Measurements from ENCODE around the gene PTPRQ. TPM values are rescaled to one million over a fixed set of nuclear protein-coding genes. Genes with fewer than 3 reads are reported as not detected.
"Not testable (repeated sequence)": the region's sequence is repeated elsewhere in the genome, so short reads cannot be mapped to it uniquely, and the experiment has no call there.

PTPRQ gene
- total RNA-seq, 1 donor from 2014 or later = 0.25 TPM

DNA sequence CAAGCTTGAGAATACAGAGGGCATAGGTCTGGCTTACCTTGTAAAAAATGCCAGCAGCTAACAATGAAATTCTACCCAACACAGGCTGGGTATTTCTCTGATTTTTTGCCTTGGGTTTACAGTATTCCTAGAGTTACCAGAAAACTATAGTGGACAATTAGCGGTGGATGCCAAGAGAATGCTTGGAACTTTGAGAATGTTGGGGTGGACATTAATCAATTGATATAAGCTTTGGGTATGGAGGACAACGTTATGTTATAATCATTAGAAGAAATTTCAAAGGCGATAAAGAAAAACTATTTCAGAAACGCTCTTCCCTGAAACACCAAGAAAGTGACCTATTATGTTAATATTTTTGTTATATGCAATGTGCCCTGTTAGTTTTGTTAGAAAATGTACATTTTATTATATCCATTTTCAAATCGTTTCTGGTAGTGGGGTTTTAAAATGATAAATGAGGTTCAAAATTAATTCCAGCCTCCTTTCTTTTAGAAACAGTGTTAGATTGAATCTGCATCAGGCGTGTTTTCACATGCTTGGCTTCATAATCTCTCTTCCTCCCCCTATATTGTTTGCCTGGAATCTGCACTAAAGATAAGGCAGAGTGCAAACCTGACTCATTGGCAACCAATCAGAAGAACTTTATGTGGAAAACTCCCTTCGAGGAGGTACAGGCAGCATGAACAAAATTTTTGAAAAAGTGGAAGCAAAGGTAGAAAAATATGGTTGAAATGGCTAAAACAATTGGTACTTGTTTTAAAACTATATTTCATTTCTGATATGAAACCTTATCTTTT lies 1.4 kb upstream of the PTPRQ start:
- H3K4me3 ChIP-seq = no peak overlapping the region
- TF ChIP-seq POLR2AphosphoS5 (IDR thresholded peaks at IDR 0.05; ENCODE audit: insufficient read depth in 1 of 2, low read depth in 1 of 2) (no peak), POLR2A (IDR thresholded peaks at IDR 0.05) (no peak), CTCF (IDR thresholded peaks at IDR 0.05) (no peak)
- H3K27me3 ChIP-seq = no peaks in the 10 kb centered on the region
- H3K9me3 ChIP-seq = no peaks in the 10 kb centered on the region
- no peaks in the 10 kb centered on the region for H3K4me1 ChIP-seq
- H3K27ac ChIP-seq = no peak overlapping the region
- DNase-seq (ENCODE audit: extremely low spot score in 2 of 2) = no peak
- intact Hi-C loops (cut with DNase I) = no loop called here
- no peaks in the 10 kb centered on the region for H3K36me3 ChIP-seq

DNA sequence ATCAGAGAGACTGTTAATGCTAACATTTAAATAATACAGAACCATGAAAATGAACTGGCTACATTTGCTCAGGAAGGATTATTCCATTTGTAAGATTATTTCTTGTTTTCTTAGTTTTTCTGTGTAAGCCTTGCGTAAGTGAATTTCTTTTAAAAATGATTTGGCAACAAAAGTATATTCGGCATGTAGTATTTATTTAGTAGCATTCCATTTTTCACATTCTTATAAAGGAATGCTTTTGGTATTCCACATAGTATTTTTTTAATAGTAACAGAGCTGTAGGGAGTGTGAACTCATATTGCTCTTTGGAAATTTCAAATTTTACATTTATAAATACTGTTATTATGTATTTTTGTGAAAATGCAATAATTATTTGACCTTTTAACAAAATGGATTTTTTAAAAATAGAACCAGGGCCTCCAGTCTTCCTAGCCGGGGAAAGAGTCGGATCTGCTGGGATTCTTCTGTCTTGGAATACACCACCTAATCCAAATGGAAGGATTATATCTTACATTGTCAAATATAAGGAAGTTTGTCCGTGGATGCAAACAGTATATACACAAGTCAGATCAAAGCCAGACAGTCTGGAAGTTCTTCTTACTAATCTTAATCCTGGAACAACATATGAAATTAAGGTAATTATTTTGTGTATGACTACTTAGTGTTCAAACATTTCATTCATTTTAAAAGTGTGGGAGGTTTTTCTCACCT lies 1.2 kb downstream of the PTPRQ start:
- H3K27ac ChIP-seq = no peak overlapping the region
- intact Hi-C loops (cut with DNase I) = no loop called here
- DNase-seq (ENCODE audit: extremely low spot score in 2 of 2) = no peak
- no peaks in the 10 kb centered on the region for H3K9me3 ChIP-seq
- no peak overlapping the region for H3K4me3 ChIP-seq
- H3K4me1 ChIP-seq = no peaks in the 10 kb centered on the region
- H3K27me3 ChIP-seq = no peaks in the 10 kb centered on the region
- no peaks in the 10 kb centered on the region for H3K36me3 ChIP-seq
- TF ChIP-seq POLR2AphosphoS5 (IDR thresholded peaks at IDR 0.05; ENCODE audit: insufficient read depth in 1 of 2, low read depth in 1 of 2) = no peak
- no peak for TF ChIP-seq CTCF (IDR thresholded peaks at IDR 0.05)
- TF ChIP-seq POLR2A (IDR thresholded peaks at IDR 0.05) = no peak

DNA sequence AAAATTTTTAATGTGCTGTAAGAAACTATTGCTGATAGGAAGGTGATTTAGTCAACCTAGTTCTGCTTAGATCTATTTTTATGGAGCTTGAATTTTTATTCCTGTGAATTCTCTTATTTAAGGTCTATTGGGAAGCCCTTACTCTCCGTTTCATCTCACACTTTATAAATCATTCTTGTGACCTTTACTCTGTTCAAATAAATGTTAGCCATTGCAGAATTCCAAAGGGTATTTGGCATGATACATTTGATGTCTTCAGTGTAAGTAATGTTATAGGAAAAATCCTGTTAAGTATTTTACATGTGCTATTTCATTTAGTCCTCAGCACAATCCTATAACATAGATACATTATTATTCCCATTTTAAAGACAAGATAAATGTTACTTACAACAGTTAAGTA lies 12.5 kb downstream of the PTPRQ start:
- H3K27me3 ChIP-seq = no peaks in the 10 kb centered on the region
- no peaks in the 10 kb centered on the region for H3K36me3 ChIP-seq
- intact Hi-C loops (cut with DNase I) = no loop called here
- TF ChIP-seq CTCF (IDR thresholded peaks at IDR 0.05) (no peak), POLR2AphosphoS5 (IDR thresholded peaks at IDR 0.05; ENCODE audit: insufficient read depth in 1 of 2, low read depth in 1 of 2) (no peak), POLR2A (IDR thresholded peaks at IDR 0.05) (no peak)
- H3K9me3 ChIP-seq = no peaks in the 10 kb centered on the region
- H3K4me1 ChIP-seq = no peaks in the 10 kb centered on the region
- no peak for DNase-seq (ENCODE audit: extremely low spot score in 2 of 2)
- no peak overlapping the region for H3K4me3 ChIP-seq
- H3K27ac ChIP-seq = no peak overlapping the region

GRCh38 chr12:80460972-80461371 lies 16.9 kb downstream of the PTPRQ start:
- no peak for DNase-seq (ENCODE audit: extremely low spot score in 2 of 2)
- H3K4me1 ChIP-seq = no peaks in the 10 kb centered on the region

GRCh38 chr12:80461851-80462250 lies 17.8 kb downstream of the PTPRQ start:
- H3K4me1 ChIP-seq; DNase-seq (ENCODE audit: extremely low spot score in 2 of 2); H3K9me3 ChIP-seq; H3K4me3 ChIP-seq; H3K27me3 ChIP-seq; intact Hi-C loops (cut with DNase I); H3K36me3 ChIP-seq; H3K27ac ChIP-seq: not testable (repeated sequence)

More at GRCh38 chr12:80460972-80461371, 16.9 kb downstream of the PTPRQ start:
- intact Hi-C loops (cut with DNase I) = no loop called here
- no peaks in the 10 kb centered on the region for H3K27me3 ChIP-seq
- no peaks in the 10 kb centered on the region for H3K36me3 ChIP-seq
- no peak overlapping the region for H3K4me3 ChIP-seq
- H3K9me3 ChIP-seq = no peaks in the 10 kb centered on the region
- TF ChIP-seq POLR2AphosphoS5 (IDR thresholded peaks at IDR 0.05; ENCODE audit: insufficient read depth in 1 of 2, low read depth in 1 of 2) = no peak
- TF ChIP-seq CTCF (IDR thresholded peaks at IDR 0.05) = no peak
- no peak for TF ChIP-seq POLR2A (IDR thresholded peaks at IDR 0.05)
- no peak overlapping the region for H3K27ac ChIP-seq

Data from vagina (tissue), 2 donors.